NCI-H2107 (cell line): ENCODE data around the gene AXDND1.

Experiments used
- DNase-seq: peaks from one replicate; lab custom pipeline; 2025; lab: John Stamatoyannopoulos, UW

AXDND1 gene

GRCh38 chr1:179576509-179576908 lies 210.7 kb downstream of the AXDND1 start:
- DNase-seq: no peak

GRCh38 chr1:179583771-179584320 lies 218.1 kb downstream of the AXDND1 start:
- DNase-seq: no peak

GRCh38 chr1:179586107-179586823 lies 220.5 kb downstream of the AXDND1 start:
- peak; percentile 20 for DNase-seq

GRCh38 chr1:179587336-179587735 lies 221.6 kb downstream of the AXDND1 start:
- no peak for DNase-seq

GRCh38 chr1:179588425-179589024 lies 222.8 kb downstream of the AXDND1 start:
- no peak for DNase-seq

GRCh38 chr1:179589509-179589908 lies 223.7 kb downstream of the AXDND1 start:
- DNase-seq: no peak

- no peak for DNase-seq
Measured at GRCh38 chr1:179590671-179591070, 224.9 kb downstream of the AXDND1 start.

GRCh38 chr1:179591253-179591591 lies 225.5 kb downstream of the AXDND1 start:
- no peak for DNase-seq

GRCh38 chr1:179591592-179592580 lies 226.1 kb downstream of the AXDND1 start, which contains the start of gene TDRD5:
Gene TDRD5, plus strand, starts transcription at chr1:179591832. Its CDS starts 784 bp downstream, at chr1:179592616.
- DNase-seq: peak; percentile 11

GRCh38 chr1:179598631-179599030 lies 232.9 kb downstream of the AXDND1 start:
- DNase-seq: no peak

GRCh38 chr1:179599623-179600249 lies 234.0 kb downstream of the AXDND1 start:
- DNase-seq: no peak

GRCh38 chr1:179601093-179601492 lies 235.3 kb downstream of the AXDND1 start:
- no peak for DNase-seq
